Renal cortical epithelial cell (primary cell): ENCODE measurements around the gene ALDH1B1. TPM values are rescaled to one million over a fixed set of nuclear protein-coding genes. Genes with fewer than 3 reads are reported as not detected.
"Not testable (repeated sequence)": the region's sequence is repeated elsewhere in the genome, so short reads cannot be mapped to it uniquely, and the experiment has no call there.

Experiments used
- DNase-seq: peaks from one replicate; pipeline ENCODE4 v3.0.0-alpha.2; 2011; ENCODE audit warnings: low read depth
- total RNA-seq: library from RNA; depleted of rRNA; stranded (reverse); fragments of >200 nt; gene quantifications from 2 replicates; pipeline ENCODE4 v1.2.3, GENCODE V29; 2014

The ALDH1B1 gene
- total RNA-seq, 1 donor from 2014 or later: 43.2 TPM

GRCh38 chr9:38387066-38387465, 5.4 kb upstream of the ALDH1B1 start:
- DNase-seq: no peak

GRCh38 chr9:38387751-38388150, 4.8 kb upstream of the ALDH1B1 start:
- DNase-seq: no peak

- DNase-seq: no peak
Observed at GRCh38 chr9:38388283-38389223, 3.9 kb upstream of the ALDH1B1 start.

- DNase-seq: no peak
Observed at GRCh38 chr9:38389313-38389712, 3.2 kb upstream of the ALDH1B1 start.

- no peak for DNase-seq
Observed at GRCh38 chr9:38390442-38390841, 2.1 kb upstream of the ALDH1B1 start.

GRCh38 chr9:38390851-38391250, 1.7 kb upstream of the ALDH1B1 start:
- DNase-seq: peak; percentile 79

GRCh38 chr9:38391278-38392118, 1.0 kb upstream of the ALDH1B1 start:
- no peak for DNase-seq

GRCh38 chr9:38393128-38393796, 760 bp downstream of the ALDH1B1 start:
- no peak for DNase-seq

- DNase-seq: no peak
Observed at GRCh38 chr9:38394416-38394815, 1.9 kb downstream of the ALDH1B1 start.

- no peak for DNase-seq
Observed at GRCh38 chr9:38395653-38396370, 3.3 kb downstream of the ALDH1B1 start.

- no peak for DNase-seq
Observed at GRCh38 chr9:38396371-38396671, 3.8 kb downstream of the ALDH1B1 start.

- DNase-seq: not testable (repeated sequence)
Observed at GRCh38 chr9:38399191-38399590, 6.7 kb downstream of the ALDH1B1 start.

- DNase-seq: no peak
Observed at GRCh38 chr9:38401994-38402393, 9.5 kb downstream of the ALDH1B1 start.

GRCh38 chr9:38404314-38404713, 11.8 kb downstream of the ALDH1B1 start:
- no peak for DNase-seq

GRCh38 chr9:38405785-38406184, 13.3 kb downstream of the ALDH1B1 start:
- no peak for DNase-seq

GRCh38 chr9:38406476-38407186, 14.1 kb downstream of the ALDH1B1 start:
- DNase-seq: no peak

GRCh38 chr9:38408719-38409118, 16.2 kb downstream of the ALDH1B1 start:
- DNase-seq: no peak

GRCh38 chr9:38412751-38413150, 20.2 kb downstream of the ALDH1B1 start:
- DNase-seq: no peak

GRCh38 chr9:38413283-38413682, 20.8 kb downstream of the ALDH1B1 start:
- DNase-seq: no peak

- DNase-seq: no peak
Observed at GRCh38 chr9:38414040-38414723, 21.7 kb downstream of the ALDH1B1 start.
